OCI-LY1 (cell line): ENCODE results near the gene KLK5.

Source experiments
- CTCF ChIP-seq: fragments of 200-600 bp; sonication (generic), shearing (Covaris generic); IDR thresholded peaks from 2 replicates; pipeline ENCODE4 v1.5.1; 2017; ENCODE audit warnings: mild to moderate bottlenecking, antibody characterized with exemption, low read length, moderate library complexity, mixed read lengths
- EZH2 ChIP-seq: fragments of 200-600 bp; sonication (generic), shearing (Covaris generic); IDR thresholded peaks from 2 replicates; pipeline ENCODE4 v1.8.0; 2017; ENCODE audit warnings: borderline replicate concordance, mixed run types, mild to moderate bottlenecking, antibody characterized with exemption, low read length, moderate library complexity, mixed read lengths

GRCh38 chr19:50975766-50976165 lies 22.9 kb upstream of the KLK5 start:
- TF ChIP-seq CTCF, result no peak
- no peak for TF ChIP-seq EZH2
